ENCODE measurements around the gene C1orf53.

Gene C1orf53

DNA sequence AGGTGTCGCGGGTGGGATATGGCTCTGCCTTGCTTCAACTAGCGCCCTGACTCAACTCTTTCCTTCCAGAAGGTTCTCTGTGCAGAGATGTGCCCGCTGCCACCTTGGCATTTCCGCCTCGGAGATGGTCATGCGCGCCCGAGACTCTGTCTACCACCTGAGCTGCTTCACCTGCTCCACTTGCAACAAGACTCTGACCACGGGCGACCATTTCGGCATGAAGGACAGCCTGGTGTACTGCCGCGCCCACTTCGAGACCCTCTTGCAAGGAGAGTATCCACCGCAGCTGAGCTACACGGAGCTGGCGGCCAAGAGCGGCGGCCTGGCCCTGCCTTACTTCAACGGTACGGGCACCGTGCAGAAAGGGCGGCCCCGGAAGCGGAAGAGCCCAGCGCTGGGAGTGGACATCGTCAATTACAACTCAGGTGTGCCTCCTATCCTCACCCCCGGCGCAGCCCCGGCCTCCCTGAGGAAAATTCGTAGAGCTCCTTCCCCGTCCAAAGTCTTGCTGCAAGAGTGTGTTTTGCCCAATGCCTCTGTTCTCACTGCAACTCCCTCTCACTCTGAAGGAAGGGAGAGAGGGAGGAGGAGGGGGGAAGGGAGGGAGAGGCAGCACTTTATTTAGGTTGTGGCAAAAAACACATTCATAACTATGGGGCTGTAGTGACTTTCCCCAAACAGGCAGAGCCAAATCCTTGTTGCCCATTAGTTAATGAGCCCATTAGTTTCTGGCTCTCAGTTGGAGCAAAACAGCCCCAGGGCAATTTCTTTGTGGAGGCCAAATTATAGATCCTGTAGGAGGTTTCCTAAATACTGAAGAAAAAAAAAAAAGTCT is 19.0 kb downstream of the C1orf53 start:
- DNase-seq, result no peak
- no peak overlapping the region for H3K4me3 ChIP-seq (ENCODE audit: low read depth, low read length)
- TF ChIP-seq, protein P1, sequence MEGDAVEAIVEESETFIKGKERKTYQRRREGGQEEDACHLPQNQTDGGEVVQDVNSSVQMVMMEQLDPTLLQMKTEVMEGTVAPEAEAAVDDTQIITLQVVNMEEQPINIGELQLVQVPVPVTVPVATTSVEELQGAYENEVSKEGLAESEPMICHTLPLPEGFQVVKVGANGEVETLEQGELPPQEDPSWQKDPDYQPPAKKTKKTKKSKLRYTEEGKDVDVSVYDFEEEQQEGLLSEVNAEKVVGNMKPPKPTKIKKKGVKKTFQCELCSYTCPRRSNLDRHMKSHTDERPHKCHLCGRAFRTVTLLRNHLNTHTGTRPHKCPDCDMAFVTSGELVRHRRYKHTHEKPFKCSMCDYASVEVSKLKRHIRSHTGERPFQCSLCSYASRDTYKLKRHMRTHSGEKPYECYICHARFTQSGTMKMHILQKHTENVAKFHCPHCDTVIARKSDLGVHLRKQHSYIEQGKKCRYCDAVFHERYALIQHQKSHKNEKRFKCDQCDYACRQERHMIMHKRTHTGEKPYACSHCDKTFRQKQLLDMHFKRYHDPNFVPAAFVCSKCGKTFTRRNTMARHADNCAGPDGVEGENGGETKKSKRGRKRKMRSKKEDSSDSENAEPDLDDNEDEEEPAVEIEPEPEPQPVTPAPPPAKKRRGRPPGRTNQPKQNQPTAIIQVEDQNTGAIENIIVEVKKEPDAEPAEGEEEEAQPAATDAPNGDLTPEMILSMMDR (IDR thresholded peaks at IDR 0.05; ENCODE audit: low read depth, low read length, missing control alignments), result no peak
- no peaks in the 10 kb centered on the region for H3K36me3 ChIP-seq (replicated peaks)
- in situ Hi-C loops (cut with HindIII; ENCODE audit: low pct_ligation_motif_present, low sequenced_read_pairs), result no loop called here
- H3K27ac ChIP-seq, result no peak overlapping the region
- peaks cover 86% of the 10 kb centered on the region for H3K27me3 ChIP-seq (replicated peaks)

DNA sequence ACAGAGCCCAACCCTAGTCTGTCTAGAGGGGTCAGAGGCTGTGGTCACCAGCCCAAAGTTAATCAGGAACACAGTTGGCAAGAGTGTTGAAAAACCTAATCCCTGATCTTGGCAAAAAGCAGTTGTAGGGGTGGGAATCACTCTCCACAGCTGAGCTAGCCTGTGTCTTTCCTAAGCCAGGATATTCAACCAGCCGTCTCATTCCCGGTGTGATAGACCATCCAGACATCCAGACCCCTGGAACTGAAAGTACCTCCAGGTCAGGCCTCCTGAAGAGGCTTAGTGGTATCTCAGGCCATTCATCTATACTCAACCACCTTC is 19.6 kb downstream of the C1orf53 start:
- TF ChIP-seq, protein P1 (IDR thresholded peaks at IDR 0.05; ENCODE audit: low read depth, low read length, missing control alignments), result no peak
- DNase-seq, result no peak
- Histone ChIP-seq H3K27me3 (replicated peaks) (peaks cover 84% of the 10 kb centered on the region), H3K36me3 (replicated peaks) (no peaks in the 10 kb centered on the region), H3K4me3 (ENCODE audit: low read depth, low read length) (no peak overlapping the region), H3K27ac (no peak overlapping the region)
- in situ Hi-C loops (cut with HindIII; ENCODE audit: low pct_ligation_motif_present, low sequenced_read_pairs), result no loop called here

DNA sequence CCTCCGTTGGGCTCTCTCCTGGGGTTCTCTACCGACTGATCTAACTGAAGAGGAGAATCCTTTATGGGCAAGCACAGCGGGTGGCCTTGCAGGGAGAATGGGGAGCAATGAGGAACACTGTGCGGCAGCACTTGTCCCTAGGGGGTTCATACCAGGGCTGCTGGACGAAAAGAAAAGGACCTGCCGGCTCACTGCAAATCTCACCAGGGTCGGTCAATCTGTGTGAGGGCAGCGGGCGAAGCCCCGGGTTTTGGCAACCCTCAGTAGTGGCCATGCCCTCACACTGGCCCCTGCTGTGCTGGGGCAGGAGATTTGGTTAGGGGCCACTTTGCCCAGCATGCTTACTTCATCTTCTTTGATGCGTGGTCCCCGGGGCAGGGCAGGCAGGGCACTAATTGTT is 20.6 kb downstream of the C1orf53 start:
- H3K4me3 ChIP-seq (ENCODE audit: low read depth, low read length), result no peak overlapping the region
- TF ChIP-seq, protein P1 (IDR thresholded peaks at IDR 0.05; ENCODE audit: low read depth, low read length, missing control alignments), result no peak
- in situ Hi-C loops (cut with HindIII; ENCODE audit: low pct_ligation_motif_present, low sequenced_read_pairs), result no loop called here
- H3K36me3 ChIP-seq (replicated peaks), result no peaks in the 10 kb centered on the region
- no peak for DNase-seq
- H3K27me3 ChIP-seq (replicated peaks), result peaks cover 85% of the 10 kb centered on the region
- H3K27ac ChIP-seq, result no peak overlapping the region

DNA sequence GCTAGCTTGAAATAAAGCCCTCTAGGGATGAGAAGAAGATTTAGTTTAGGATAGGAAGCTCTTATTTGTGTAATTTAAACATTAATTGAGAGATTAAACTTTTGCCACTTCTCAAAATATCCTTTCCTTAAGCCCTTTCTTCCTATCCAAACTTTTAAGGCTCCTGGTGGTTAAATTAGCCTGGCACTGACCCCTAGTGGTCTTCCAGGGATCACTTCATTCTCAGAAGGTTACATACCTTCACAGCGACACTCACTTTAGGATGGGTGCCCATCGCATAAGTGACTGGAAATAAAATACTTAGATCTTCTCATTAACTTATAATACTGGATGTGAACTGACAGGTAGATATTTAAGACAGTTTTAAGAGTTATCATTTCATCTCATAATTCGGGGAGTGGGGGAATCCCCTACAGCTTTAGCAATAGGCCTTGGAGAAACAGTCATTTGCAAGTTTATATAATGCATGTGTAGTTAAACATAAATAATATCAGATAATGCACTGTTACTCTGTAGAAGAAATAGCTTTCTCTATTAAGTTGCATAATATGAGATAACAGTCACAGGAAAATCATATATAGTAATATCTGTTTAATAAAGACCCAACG is 22.2 kb downstream of the C1orf53 start:
- in situ Hi-C loops (cut with HindIII; ENCODE audit: low pct_ligation_motif_present, low sequenced_read_pairs), result no loop called here
- H3K27me3 ChIP-seq (replicated peaks), result peaks cover 75% of the 10 kb centered on the region
- DNase-seq, result no peak
- no peak overlapping the region for H3K4me3 ChIP-seq (ENCODE audit: low read depth, low read length)
- TF ChIP-seq, protein P1 (IDR thresholded peaks at IDR 0.05; ENCODE audit: low read depth, low read length, missing control alignments), result peak; percentile 82
- no peaks in the 10 kb centered on the region for H3K36me3 ChIP-seq (replicated peaks)
- no peak overlapping the region for H3K27ac ChIP-seq

DNA sequence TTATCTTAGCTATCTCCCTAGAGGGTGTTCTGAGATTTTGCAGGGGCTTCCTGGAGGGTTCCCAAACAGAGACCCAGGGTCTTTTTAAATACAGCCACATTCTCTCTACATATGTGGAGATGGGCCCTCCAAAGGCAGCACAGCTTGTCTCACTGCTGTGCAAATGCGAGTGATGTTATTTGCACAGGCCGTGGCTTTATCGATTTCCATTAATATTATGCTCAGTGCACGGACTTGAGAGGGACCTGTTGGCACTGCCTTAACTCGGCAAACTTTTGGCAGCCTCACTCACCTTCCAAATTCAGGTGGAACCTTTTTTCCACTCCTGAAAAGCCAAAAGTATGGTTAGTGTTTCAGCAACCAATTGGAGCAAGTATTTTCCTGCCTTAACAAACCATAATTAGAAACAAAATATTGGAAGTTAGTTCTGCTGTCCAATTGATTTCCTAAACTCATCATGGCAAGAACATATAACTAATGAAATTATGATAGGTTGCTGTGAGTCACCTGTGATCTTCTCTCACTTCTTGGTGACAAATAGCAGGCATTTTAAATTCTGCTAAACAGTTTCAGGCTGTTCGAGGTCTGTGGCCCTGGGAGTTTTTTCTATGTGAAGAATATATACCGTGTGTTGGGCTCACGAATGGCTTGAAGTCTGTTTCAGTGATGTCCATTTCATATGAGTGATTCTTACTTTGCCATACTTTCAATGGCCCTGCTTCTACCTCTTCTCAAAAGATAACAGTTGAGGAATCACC is 25.7 kb downstream of the C1orf53 start:
- H3K27ac ChIP-seq, result no peak overlapping the region
- peaks cover 67% of the 10 kb centered on the region for H3K27me3 ChIP-seq (replicated peaks)
- H3K4me3 ChIP-seq (ENCODE audit: low read depth, low read length), result no peak overlapping the region
- no peak for DNase-seq
- H3K36me3 ChIP-seq (replicated peaks), result no peaks in the 10 kb centered on the region
- in situ Hi-C loops (cut with HindIII; ENCODE audit: low pct_ligation_motif_present, low sequenced_read_pairs), result no loop called here
- TF ChIP-seq, protein P1 (IDR thresholded peaks at IDR 0.05; ENCODE audit: low read depth, low read length, missing control alignments), result no peak

Data from brain microvascular endothelial cell (primary cell).